ENCODE results near the gene SLC35D3. TPM values are rescaled to one million over a fixed set of nuclear protein-coding genes. Genes with fewer than 3 reads are reported as not detected.
"Not testable (repeated sequence)": the region's sequence is repeated elsewhere in the genome, so short reads cannot be mapped to it uniquely, and the experiment has no call there.

Gene SLC35D3
- total and polyA plus RNA-seq, 2 donors (not counting 1 experiment from before 2014, with no cell fraction given): not detected

GRCh38 chr6:136956590-136957544 lies 34.8 kb downstream of the SLC35D3 start:
- peak in 1 of 2 donors; percentile 5 for DNase-seq (ENCODE audit: low read depth in 2 of 2)
- H2AFZ ChIP-seq (ENCODE audit: low read length): no peak overlapping the region
- no peaks in the 10 kb centered on the region for H4K20me1 ChIP-seq (ENCODE audit: control insufficient read depth, extremely low read depth, insufficient read depth, low read length)
- H3K9ac ChIP-seq (ENCODE audit: insufficient read depth, low read length): no peak overlapping the region
- H3K36me3 ChIP-seq (ENCODE audit: control insufficient read depth, insufficient read depth, low read length): no peaks in the 10 kb centered on the region
- H3K27me3 ChIP-seq (ENCODE audit: control insufficient read depth, insufficient read depth, low read length): no peaks in the 10 kb centered on the region
- H3K27ac ChIP-seq (ENCODE audit: insufficient read depth, low read length): no peak overlapping the region
- H3K9me3 ChIP-seq (ENCODE audit: control insufficient read depth, insufficient read depth, low read depth, low read length): no peaks in the 10 kb centered on the region
- H3K4me1 ChIP-seq (ENCODE audit: control insufficient read depth, extremely low read depth, insufficient read depth, low read length): no peaks in the 10 kb centered on the region
- TF ChIP-seq EZH2 (IDR thresholded peaks at IDR 0.05; ENCODE audit: low read length, missing control alignments) (no peak), CTCF (conservative IDR thresholded peaks at IDR 0.05 in 1 of 2, IDR thresholded peaks at IDR 0.05 in 1 of 2; ENCODE audit: low read depth in 1 of 2, low read length in 2 of 2) (no peak)
- no peak overlapping the region for H3K4me2 ChIP-seq (ENCODE audit: extremely low read depth, insufficient read depth, low read length)
- no peaks in the 10 kb centered on the region for H3K79me2 ChIP-seq (ENCODE audit: control insufficient read depth, insufficient read depth, low read length)
- no peak overlapping the region for H3K4me3 ChIP-seq (replicated peaks in 1 of 4; ENCODE audit: control extremely low read depth in 1 of 4, insufficient read depth in 1 of 4, low read depth in 3 of 4, low read length in 4 of 4)

GRCh38 chr6:136958168-136958567 lies 36.1 kb downstream of the SLC35D3 start:
- Histone ChIP-seq H3K27ac (ENCODE audit: insufficient read depth, low read length) (no peak overlapping the region), H4K20me1 (ENCODE audit: control insufficient read depth, extremely low read depth, insufficient read depth, low read length) (no peaks in the 10 kb centered on the region), H3K27me3 (ENCODE audit: control insufficient read depth, insufficient read depth, low read length) (no peaks in the 10 kb centered on the region), H3K4me2 (ENCODE audit: extremely low read depth, insufficient read depth, low read length) (no peak overlapping the region), H2AFZ (ENCODE audit: low read length) (no peak overlapping the region), H3K9me3 (ENCODE audit: control insufficient read depth, insufficient read depth, low read depth, low read length) (no peaks in the 10 kb centered on the region), H3K79me2 (ENCODE audit: control insufficient read depth, insufficient read depth, low read length) (no peaks in the 10 kb centered on the region), H3K9ac (ENCODE audit: insufficient read depth, low read length) (no peak overlapping the region), H3K36me3 (ENCODE audit: control insufficient read depth, insufficient read depth, low read length) (no peaks in the 10 kb centered on the region), H3K4me1 (ENCODE audit: control insufficient read depth, extremely low read depth, insufficient read depth, low read length) (no peaks in the 10 kb centered on the region), H3K4me3 (replicated peaks in 1 of 4; ENCODE audit: control extremely low read depth in 1 of 4, insufficient read depth in 1 of 4, low read depth in 3 of 4, low read length in 4 of 4) (no peak overlapping the region)
- TF ChIP-seq CTCF (conservative IDR thresholded peaks at IDR 0.05 in 1 of 2, IDR thresholded peaks at IDR 0.05 in 1 of 2; ENCODE audit: low read depth in 1 of 2, low read length in 2 of 2) (no peak), EZH2 (IDR thresholded peaks at IDR 0.05; ENCODE audit: low read length, missing control alignments) (no peak)
- no peak for DNase-seq (ENCODE audit: low read depth in 2 of 2)

GRCh38 chr6:136959471-136959891 lies 37.4 kb downstream of the SLC35D3 start:
- Histone ChIP-seq H2AFZ (ENCODE audit: low read length) (no peak overlapping the region), H3K4me2 (ENCODE audit: extremely low read depth, insufficient read depth, low read length) (no peak overlapping the region), H3K79me2 (ENCODE audit: control insufficient read depth, insufficient read depth, low read length) (no peaks in the 10 kb centered on the region), H3K27ac (ENCODE audit: insufficient read depth, low read length) (no peak overlapping the region), H3K9ac (ENCODE audit: insufficient read depth, low read length) (no peak overlapping the region), H3K36me3 (ENCODE audit: control insufficient read depth, insufficient read depth, low read length) (no peaks in the 10 kb centered on the region), H4K20me1 (ENCODE audit: control insufficient read depth, extremely low read depth, insufficient read depth, low read length) (no peaks in the 10 kb centered on the region), H3K4me3 (replicated peaks in 1 of 4; ENCODE audit: control extremely low read depth in 1 of 4, insufficient read depth in 1 of 4, low read depth in 3 of 4, low read length in 4 of 4) (no peak overlapping the region), H3K27me3 (ENCODE audit: control insufficient read depth, insufficient read depth, low read length) (no peaks in the 10 kb centered on the region), H3K9me3 (ENCODE audit: control insufficient read depth, insufficient read depth, low read depth, low read length) (no peaks in the 10 kb centered on the region), H3K4me1 (ENCODE audit: control insufficient read depth, extremely low read depth, insufficient read depth, low read length) (no peaks in the 10 kb centered on the region)
- no peak for DNase-seq (ENCODE audit: low read depth in 2 of 2)
- TF ChIP-seq CTCF (conservative IDR thresholded peaks at IDR 0.05 in 1 of 2, IDR thresholded peaks at IDR 0.05 in 1 of 2; ENCODE audit: low read depth in 1 of 2, low read length in 2 of 2): no peak
- no peak for TF ChIP-seq EZH2 (IDR thresholded peaks at IDR 0.05; ENCODE audit: low read length, missing control alignments)

GRCh38 chr6:136959935-136960334 lies 37.8 kb downstream of the SLC35D3 start:
- not testable (repeated sequence) for H3K27ac ChIP-seq (ENCODE audit: insufficient read depth, low read length); H3K36me3 ChIP-seq (ENCODE audit: control insufficient read depth, insufficient read depth, low read length); H3K79me2 ChIP-seq (ENCODE audit: control insufficient read depth, insufficient read depth, low read length); H3K4me2 ChIP-seq (ENCODE audit: extremely low read depth, insufficient read depth, low read length); H3K9me3 ChIP-seq (ENCODE audit: control insufficient read depth, insufficient read depth, low read depth, low read length); H3K4me1 ChIP-seq (ENCODE audit: control insufficient read depth, extremely low read depth, insufficient read depth, low read length); DNase-seq (ENCODE audit: low read depth in 2 of 2); H3K27me3 ChIP-seq (ENCODE audit: control insufficient read depth, insufficient read depth, low read length); H3K9ac ChIP-seq (ENCODE audit: insufficient read depth, low read length); H4K20me1 ChIP-seq (ENCODE audit: control insufficient read depth, extremely low read depth, insufficient read depth, low read length); H2AFZ ChIP-seq (ENCODE audit: low read length); H3K4me3 ChIP-seq (replicated peaks in 1 of 4; ENCODE audit: control extremely low read depth in 1 of 4, insufficient read depth in 1 of 4, low read depth in 3 of 4, low read length in 4 of 4)

All from fibroblast of lung (primary cell).